HG03558 (cell line): ENCODE data around the gene ARL6IP4.

Source experiments
- ATAC-seq: cut with Tn5 transposase; IDR thresholded peaks from one replicate; pipeline ENCODE4 v1.9.1; 2021; ENCODE audit warnings: moderate number of reproducible peaks; ENCODE audit not compliant: unreplicated experiment; ENCODE audit errors: extremely low read depth

ARL6IP4 gene

GRCh38 chr12:122977655-122978392 lies 2.7 kb upstream of the ARL6IP4 start:
- ATAC-seq: no peak

GRCh38 chr12:122978507-122978955 lies 1.9 kb upstream of the ARL6IP4 start:
- no peak for ATAC-seq

- no peak for ATAC-seq
Measured at GRCh38 chr12:122979001-122979907, 1.2 kb upstream of the ARL6IP4 start.

GRCh38 chr12:122979908-122980182 lies 636 bp upstream of the ARL6IP4 start:
- no peak for ATAC-seq

- no peak for ATAC-seq
Measured at GRCh38 chr12:122981036-122981471, 573 bp downstream of the ARL6IP4 start.

- no peak for ATAC-seq
Measured at GRCh38 chr12:122981587-122982476, 1.4 kb downstream of the ARL6IP4 start.

GRCh38 chr12:122982477-122982815 lies 2.0 kb downstream of the ARL6IP4 start:
- no peak for ATAC-seq

- ATAC-seq: no peak
Measured at GRCh38 chr12:122982963-122983788, 2.7 kb downstream of the ARL6IP4 start.

GRCh38 chr12:122983789-122984515 lies 3.5 kb downstream of the ARL6IP4 start:
- ATAC-seq: no peak

- ATAC-seq: no peak
Measured at GRCh38 chr12:122984612-122985337, 4.3 kb downstream of the ARL6IP4 start.

- no peak for ATAC-seq
Measured at GRCh38 chr12:122985338-122986257, 5.1 kb downstream of the ARL6IP4 start.

- no peak for ATAC-seq
Measured at GRCh38 chr12:122986258-122986871, 5.9 kb downstream of the ARL6IP4 start.

- ATAC-seq: no peak
Measured at GRCh38 chr12:122987086-122987951, 6.8 kb downstream of the ARL6IP4 start.

- no peak for ATAC-seq
Measured at GRCh38 chr12:122988036-122988435, 7.6 kb downstream of the ARL6IP4 start.

GRCh38 chr12:122988612-122989212 lies 8.2 kb downstream of the ARL6IP4 start:
- ATAC-seq: no peak
